Activated CD4-positive, alpha-beta T cell treated with anti-CD3 and anti-CD28 coated beads, Interleukin-2, Interleukin-6, amounts not matched to agents 100 ng/mL and 50 ng/mL, durations not matched to agents 16 hours and 8 hours (primary cell): ENCODE measurements around the gene TBX15.

Experiments used
- DNase-seq: peaks from one replicate; pipeline ENCODE4 v3.0.0-alpha.2; 2020

TBX15 gene

DNA sequence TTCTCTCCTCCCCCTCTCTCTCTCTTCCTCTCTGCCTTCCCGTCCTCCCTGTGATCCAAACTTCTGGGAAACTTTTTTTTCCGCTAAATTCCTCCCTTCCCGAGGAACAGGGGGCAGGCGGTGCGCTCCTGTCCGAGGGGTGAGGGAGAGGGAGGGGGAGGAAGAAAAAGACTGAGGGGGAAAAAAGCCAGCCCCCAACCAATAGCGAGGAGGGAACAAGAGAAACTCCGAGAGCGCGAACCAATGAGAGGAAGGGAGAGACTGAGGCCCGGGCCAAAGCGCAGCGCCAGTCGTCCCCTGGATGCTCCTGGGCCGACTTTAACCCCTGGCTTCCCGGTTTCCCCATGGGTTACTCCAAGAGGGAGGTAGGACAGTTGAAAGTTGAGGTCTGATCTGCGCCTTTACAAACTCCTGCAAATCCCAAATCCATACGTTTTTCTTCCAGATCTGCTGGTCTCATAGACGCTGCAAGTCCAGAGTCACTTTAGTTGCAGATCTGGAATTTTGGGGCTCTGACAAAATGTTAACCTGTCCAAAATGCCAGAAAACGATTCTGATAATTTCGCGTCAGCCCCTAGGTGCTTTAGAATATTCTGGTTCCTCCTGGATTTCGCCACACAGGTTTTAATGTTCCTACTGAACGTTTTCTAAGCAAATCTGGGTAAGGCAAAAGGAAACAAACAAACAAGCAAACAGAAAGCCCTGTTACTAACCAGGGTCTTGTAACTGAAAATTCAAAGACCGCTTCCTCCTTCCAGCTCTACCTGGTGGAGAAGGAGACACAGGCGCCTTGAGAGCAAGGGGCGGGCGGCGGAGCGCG, at the start of gene TBX15:
Gene TBX15 (minus strand): TSS at position 158 of the 820 bp plus-strand sequence. CDS start 548 bp downstream, outside the sequence.
- DNase-seq: no peak

- no peak for DNase-seq
Observed at GRCh38 chr1:119034359-119034758, 46.2 kb upstream of the TBX15 start.

- DNase-seq: no peak
Observed at GRCh38 chr1:119032986-119033385, 44.8 kb upstream of the TBX15 start.

- DNase-seq: no peak
Observed at GRCh38 chr1:119027759-119028158, 39.6 kb upstream of the TBX15 start.

- no peak for DNase-seq
Observed at GRCh38 chr1:119026956-119027355, 38.8 kb upstream of the TBX15 start.

GRCh38 chr1:119015547-119015946, 27.4 kb upstream of the TBX15 start:
- DNase-seq: no peak

DNA sequence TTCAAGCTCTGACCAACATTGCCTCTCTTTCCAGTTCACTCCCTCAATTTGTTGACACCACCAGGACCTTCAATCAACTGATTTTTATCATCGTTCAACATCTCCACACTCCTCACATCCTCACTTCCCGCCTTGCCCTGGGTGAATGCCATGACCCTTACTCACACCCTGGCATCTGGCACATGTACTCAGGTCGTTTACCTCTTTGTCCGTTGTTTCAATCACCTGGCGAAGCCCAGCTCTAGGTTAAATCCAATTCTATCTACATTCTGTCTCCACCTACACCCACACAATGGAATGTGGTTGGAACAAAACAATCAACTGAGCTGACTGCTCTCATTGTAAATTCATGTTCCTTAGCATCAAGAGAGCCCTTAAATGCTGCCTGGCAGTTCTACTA, 24.2 kb upstream of the TBX15 start:
- DNase-seq: no peak

DNA sequence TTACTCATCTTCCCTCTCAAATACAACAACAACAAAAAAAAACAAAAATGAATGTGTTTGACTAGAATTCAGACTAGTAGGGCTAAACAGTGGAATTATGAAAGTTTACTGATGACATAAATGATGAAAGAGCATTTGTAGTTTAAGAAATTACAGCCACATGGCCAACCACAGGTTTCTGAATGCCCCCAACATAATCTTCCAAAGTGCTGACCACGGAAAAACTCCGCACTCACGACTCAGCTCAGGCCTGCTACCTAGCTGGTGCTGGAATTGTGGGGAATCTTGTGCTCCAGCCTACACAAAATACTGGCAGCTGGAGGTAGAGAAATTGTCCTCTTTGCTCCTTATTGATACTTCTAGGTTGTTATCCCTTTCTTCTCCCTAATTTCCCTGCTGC, 23.6 kb upstream of the TBX15 start:
- no peak for DNase-seq

DNA sequence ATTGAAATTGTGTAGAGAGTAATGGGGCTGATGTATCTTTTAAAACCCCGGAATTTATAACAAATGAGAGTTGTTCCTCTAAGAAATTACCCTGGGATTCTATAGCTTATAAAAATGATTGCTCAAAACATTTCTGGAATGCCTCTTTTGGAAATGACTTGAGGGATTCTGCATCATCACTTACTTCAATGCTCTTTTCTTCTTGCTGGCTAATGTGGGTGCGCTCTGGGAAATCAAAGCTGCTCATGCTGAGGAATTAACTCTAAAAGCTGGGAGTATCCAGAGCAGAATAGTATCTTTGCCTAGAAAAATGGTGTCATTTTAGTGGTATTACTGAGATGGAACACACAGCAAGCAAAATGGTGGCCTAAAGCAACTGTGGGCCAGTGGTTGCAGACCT, 23.0 kb upstream of the TBX15 start:
- no peak for DNase-seq

GRCh38 chr1:119010201-119010600, 22.1 kb upstream of the TBX15 start:
- DNase-seq: no peak

DNA sequence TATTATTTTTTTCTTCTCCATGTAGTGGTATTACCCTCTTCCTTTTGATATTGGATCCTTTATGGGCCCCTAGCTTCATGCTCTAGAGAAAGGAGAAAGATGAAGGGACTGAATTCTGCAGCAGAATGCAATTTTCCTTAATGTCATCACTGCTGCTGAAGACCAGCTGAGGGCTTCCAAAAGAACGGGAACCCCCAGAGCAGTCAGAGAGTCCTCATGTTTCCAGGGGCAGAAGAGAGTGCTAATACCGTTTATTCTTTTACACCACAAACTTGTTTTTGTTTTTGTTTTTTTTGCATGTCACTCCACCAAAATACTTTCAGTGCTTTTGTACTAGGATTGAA, 21.1 kb upstream of the TBX15 start:
- no peak for DNase-seq

- DNase-seq: peak; percentile 54
Observed at GRCh38 chr1:119008483-119009311, 20.6 kb upstream of the TBX15 start.

DNA sequence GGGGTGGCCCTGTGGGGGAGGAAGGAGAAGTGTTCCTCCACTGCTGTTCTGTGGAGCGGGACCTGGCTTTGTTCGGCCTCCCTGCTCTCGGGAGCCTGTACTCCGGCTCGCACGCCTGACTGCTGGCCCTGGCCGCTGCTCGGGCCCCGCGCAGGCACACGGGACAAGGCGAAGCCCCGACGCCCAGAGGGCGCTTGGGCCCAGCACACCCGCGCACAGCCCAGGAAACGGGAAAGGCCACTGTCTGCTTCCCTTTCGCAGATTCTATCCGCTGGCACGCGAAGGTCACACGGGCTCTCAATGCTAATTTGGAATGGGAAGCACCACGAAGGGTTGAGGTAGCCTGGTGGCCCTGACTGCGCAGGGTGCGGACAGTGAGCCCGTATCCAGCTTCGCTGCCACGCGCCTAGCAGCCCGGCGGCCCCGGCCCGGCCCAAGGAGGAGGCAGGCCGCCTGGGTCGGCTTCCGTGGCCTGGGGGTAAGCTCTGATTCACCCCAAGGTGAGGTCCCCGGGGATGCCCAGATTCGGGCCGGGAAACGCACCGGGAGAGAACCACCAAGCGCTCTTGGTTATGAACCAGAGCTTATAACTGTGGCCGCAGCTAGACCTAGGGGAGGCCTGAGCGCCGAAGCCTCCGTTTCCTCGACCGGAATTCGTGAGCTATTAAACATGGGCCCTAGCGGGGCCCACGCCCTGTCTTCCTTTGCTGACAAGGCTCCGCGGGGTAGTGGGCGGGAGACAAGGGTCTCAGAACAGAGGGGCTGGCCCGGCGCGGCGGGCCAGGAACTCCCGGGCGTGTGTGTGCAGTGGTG, 19.7 kb upstream of the TBX15 start:
- no peak for DNase-seq

DNA sequence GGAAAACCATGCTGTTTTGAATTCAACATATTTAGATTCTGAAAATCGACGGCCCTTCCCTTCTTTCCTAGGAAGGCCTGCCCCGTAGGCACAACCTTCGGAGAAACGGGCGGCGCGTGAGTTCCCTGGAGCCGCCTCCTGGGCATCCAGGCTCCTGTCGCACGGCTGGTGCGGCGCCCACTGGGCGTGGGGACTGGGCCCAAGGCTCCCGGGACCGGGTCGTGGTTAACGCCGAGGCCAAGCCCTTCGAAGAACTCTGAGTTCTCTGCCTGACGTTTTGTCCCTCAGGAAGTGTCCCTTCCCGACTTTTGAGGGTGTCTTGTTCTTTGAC, 19.2 kb upstream of the TBX15 start:
- no peak for DNase-seq

GRCh38 chr1:119006406-119007279, 18.5 kb upstream of the TBX15 start:
- no peak for DNase-seq

GRCh38 chr1:119005724-119006405, 17.7 kb upstream of the TBX15 start:
- no peak for DNase-seq

DNA sequence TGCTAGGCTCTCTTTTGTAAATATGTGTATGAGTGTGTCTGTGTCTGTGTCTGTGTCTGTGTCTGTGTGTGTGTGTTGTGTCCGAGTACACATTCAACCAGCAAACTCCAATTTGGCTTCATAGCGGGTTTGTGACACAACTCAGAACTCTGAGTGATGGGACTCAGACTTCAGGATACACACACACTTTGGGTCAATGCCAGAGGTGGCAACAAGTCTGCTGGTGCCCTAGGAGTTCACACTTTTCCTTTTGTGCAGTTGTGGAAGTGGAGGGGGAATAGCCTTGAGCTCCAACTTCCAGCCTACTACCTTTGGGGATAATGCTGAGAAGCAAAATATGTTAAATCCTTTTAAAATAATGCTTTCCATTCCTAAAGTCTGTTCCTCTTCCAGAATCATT, 16.6 kb upstream of the TBX15 start:
- no peak for DNase-seq

DNA sequence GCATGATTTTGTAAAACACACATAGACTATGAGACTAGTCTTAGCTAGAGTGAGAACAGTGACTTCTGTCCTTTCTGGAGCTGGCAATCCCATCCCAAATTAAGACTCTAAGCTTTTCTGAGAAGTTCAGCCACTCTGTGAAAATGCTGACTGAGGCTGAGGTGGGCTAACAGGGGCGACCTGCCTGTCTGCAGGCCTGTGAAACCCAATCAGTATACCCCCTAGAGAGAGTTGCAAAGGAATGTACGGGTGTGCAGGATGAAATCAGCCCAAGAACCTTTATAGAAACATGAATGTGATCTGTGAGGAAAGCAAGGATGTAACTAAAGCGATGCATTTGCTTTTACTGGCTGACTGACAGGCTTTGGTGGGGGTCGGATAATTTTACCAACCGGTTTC, 16.0 kb upstream of the TBX15 start:
- no peak for DNase-seq

GRCh38 chr1:119003413-119004128, 15.4 kb upstream of the TBX15 start:
- no peak for DNase-seq

DNA sequence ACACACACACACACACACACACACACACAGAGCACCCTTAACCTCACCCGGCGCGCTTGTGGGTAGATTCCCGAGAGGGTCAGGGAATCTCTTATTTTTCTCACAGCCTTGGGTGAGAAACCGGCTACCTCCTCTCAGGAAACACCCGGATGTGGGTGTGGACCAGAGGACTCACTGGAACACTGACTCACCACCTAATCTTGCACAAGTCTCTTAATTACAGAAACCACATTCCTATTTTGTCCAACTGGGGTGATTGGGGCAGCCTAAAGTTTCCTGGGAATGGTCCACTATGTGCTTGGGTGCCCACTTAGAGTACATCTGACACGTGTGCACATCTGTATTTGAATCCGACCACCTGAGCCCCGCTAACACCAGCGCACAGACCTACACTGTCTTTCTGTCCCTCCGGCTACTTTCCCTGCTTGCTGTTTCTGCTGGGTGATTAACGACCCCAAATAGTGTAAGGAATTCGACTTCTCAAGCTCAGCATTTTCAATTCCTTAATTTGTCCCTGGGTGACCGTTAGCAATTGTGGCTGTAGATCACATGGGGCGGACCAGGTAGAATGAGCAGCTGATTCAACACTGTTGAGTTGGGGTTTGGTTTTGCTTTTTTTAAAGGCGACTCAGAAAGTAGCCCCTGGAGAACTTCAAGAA, 14.0 kb upstream of the TBX15 start:
- no peak for DNase-seq
